Neutrophil (primary cell): ENCODE results near the gene RASSF5.

Experiments used
- H3K27ac ChIP-seq: fragments of 200-600 bp; sonication (generic); 2 replicates; pipeline ENCODE4 v1.5.1; 2016; ENCODE audit warnings: mild to moderate bottlenecking, moderate library complexity
- H3K27me3 ChIP-seq: fragments of 200-600 bp; sonication (generic); 2 replicates; pipeline ENCODE4 v1.6.0; 2016; ENCODE audit warnings: mild to moderate bottlenecking
- H3K36me3 ChIP-seq: fragments of 200-600 bp; sonication (generic); 2 replicates; pipeline ENCODE4 v1.5.1; 2017
- H3K4me1 ChIP-seq, 2 experiments: fragments of 200-600 bp in 1 of 2; sonication (generic) in 1 of 2; 1 replicate in 1 of 2; 2 replicates in 1 of 2; pipeline versions ENCODE4 v1.5.1 to v1.6.1; 2013 to 2016; ENCODE audit warnings: low read depth in 1 of 2, low read length in 1 of 2, mild to moderate bottlenecking in 1 of 2, moderate library complexity in 1 of 2; ENCODE audit not compliant: control insufficient read depth in 1 of 2, insufficient read depth in 1 of 2
- H3K4me3 ChIP-seq, 2 experiments: fragments of 200-600 bp in 1 of 2; sonication (generic) in 1 of 2; 1 replicate in 1 of 2; 2 replicates in 1 of 2; pipeline ENCODE4 v1.5.1; 2013 to 2016; ENCODE audit warnings: low read depth in 1 of 2, low read length in 1 of 2, mild to moderate bottlenecking in 1 of 2, moderate library complexity in 1 of 2
- H3K9me3 ChIP-seq: fragments of 200-600 bp; sonication (generic); 2 replicates; pipeline ENCODE4 v1.5.1; 2016
- TF ChIP-seq, protein P1 (sequence below): fragments of 200-600 bp; sonication (generic); IDR thresholded peaks from 2 replicates; pipeline ENCODE4 v1.5.1; 2016; ENCODE audit warnings: antibody characterized with exemption

Gene RASSF5

DNA sequence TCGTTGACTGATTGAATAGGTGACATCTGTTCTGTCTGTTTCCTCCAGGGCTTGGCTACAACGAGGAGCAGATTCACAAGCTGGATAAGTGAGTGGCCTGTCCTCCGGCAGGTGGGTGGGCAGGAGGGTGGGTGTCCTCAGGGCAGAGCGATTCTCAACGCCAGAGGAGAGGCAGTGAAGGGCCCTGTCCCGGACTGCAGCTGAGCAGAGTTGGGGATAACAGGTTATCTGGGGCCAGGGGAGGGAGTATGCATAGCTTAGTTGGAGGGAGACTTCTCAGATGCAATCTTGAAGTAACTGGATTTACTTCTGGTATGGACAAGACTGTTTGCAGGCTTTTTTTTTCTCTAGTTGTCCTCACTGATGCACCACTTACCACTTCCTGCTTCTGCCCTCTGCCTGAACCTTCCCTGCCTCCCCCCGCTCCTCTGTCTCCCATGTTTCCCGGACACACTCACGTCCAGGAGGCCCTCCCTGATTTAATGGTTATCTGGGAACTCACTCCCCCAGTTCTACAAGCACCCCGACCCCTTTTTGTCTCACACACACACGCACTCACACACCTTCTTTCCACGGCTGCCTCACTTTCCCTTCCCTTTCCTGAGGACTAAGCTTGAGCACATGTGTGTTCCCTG, 16.4 kb upstream of the RASSF5 start:
- Histone ChIP-seq H3K4me1 (no peaks in the 10 kb centered on the region), H3K27me3 (no peaks in the 10 kb centered on the region), H3K4me3 (no peak overlapping the region), H3K36me3 (peaks cover 36% of the 10 kb centered on the region), H3K9me3 (no peaks in the 10 kb centered on the region), H3K27ac (no peak overlapping the region)
- TF ChIP-seq, protein P1, sequence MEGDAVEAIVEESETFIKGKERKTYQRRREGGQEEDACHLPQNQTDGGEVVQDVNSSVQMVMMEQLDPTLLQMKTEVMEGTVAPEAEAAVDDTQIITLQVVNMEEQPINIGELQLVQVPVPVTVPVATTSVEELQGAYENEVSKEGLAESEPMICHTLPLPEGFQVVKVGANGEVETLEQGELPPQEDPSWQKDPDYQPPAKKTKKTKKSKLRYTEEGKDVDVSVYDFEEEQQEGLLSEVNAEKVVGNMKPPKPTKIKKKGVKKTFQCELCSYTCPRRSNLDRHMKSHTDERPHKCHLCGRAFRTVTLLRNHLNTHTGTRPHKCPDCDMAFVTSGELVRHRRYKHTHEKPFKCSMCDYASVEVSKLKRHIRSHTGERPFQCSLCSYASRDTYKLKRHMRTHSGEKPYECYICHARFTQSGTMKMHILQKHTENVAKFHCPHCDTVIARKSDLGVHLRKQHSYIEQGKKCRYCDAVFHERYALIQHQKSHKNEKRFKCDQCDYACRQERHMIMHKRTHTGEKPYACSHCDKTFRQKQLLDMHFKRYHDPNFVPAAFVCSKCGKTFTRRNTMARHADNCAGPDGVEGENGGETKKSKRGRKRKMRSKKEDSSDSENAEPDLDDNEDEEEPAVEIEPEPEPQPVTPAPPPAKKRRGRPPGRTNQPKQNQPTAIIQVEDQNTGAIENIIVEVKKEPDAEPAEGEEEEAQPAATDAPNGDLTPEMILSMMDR, result no peak

DNA sequence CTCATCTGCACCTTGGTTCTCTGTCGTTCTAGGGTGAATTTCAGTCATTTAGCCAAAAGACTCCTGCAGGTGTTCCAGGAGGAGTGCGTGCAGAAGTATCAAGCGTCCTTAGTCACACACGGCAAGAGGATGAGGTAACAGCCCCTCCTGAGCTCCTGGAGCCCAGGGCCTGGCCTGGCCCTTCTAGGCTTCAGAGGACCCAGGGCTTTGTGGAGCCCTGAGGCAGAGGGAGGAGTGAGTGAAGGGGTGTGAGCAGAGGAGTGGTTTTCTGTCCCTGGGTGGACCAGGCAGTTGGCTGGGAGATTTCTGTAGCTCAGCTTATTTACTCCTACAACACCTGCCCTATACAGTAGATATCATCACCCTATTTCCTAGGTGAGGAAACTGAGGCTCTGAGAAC, 15.7 kb upstream of the RASSF5 start:
- Histone ChIP-seq H3K27ac (no peak overlapping the region), H3K4me1 (no peaks in the 10 kb centered on the region), H3K4me3 (no peak overlapping the region), H3K36me3 (peaks cover 39% of the 10 kb centered on the region), H3K27me3 (no peaks in the 10 kb centered on the region), H3K9me3 (no peaks in the 10 kb centered on the region)
- TF ChIP-seq, protein P1, result no peak

DNA sequence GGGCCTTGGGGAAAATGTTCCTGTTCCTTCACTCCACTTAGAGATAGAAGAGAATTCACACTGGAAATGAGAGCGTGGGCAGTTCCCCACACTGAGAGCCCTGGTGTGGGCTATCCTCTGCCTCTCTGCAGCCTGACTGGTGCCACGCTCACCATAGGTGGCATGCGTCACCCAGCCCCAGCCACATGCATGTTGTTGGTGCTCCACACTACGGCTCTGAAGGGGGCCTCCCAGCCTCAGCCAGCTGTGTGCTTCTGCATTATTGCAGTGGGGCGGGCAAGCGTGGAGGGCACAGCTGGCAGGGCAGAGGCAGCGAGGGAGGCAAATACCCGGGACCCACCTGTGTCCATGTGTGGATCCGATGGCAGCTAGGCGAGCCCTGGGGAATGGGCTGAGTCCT, 14.7 kb upstream of the RASSF5 start:
- H3K27me3 ChIP-seq, result no peaks in the 10 kb centered on the region
- TF ChIP-seq, protein P1, result no peak
- no peaks in the 10 kb centered on the region for H3K4me1 ChIP-seq
- peaks cover 39% of the 10 kb centered on the region for H3K36me3 ChIP-seq
- H3K4me3 ChIP-seq, result no peak overlapping the region
- no peaks in the 10 kb centered on the region for H3K9me3 ChIP-seq
- no peak overlapping the region for H3K27ac ChIP-seq

DNA sequence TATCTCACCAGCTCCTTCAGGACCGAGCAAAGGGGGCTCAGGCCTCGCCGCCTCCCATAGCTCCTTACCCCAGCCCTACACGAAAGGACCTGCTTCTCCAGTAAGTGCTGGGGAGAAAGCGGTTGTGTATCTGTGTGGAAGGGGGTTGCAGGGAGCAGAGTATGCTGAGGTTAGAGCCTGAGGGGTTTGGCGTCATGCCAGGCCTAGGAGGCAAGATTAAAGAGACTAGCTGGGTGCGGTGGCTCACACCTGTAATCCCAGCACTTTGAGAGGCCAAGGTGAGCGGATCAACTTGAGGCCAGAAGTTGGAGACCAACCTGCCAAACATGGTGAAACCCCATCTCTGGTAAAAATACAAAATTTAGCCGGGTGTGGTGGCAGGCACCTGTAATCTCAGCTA, 14.1 kb upstream of the RASSF5 start:
- TF ChIP-seq, protein P1, result no peak

DNA sequence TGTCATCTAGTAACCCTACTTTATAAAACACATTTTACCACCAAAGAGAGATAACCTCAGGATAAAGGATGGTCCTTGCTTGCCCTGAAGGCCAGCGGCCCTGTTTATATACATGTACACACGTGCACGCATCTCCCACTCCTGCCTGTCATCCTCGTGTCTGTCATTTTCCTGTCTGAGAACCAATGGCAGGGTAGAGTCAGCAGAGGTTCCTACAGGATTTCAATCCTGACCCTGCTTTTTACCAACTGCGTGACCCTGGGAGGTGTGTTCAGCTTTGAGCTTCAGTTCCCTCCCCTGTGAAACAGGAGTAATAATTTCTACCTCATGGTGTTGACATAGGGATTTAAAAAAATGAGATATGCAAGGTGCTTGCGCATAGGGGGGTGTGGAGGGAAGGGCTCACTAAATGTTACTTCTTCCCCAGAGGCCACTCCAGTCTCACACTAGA, 12.3 kb upstream of the RASSF5 start:
- Histone ChIP-seq H3K4me1 (no peaks in the 10 kb centered on the region), H3K9me3 (no peaks in the 10 kb centered on the region), H3K27ac (no peak overlapping the region), H3K36me3 (peaks cover 34% of the 10 kb centered on the region), H3K4me3 (no peak overlapping the region), H3K27me3 (no peaks in the 10 kb centered on the region)
- TF ChIP-seq, protein P1, result no peak

More for the DNA sequence above, 14.1 kb upstream of the RASSF5 start:
- Histone ChIP-seq H3K36me3 (peaks cover 34% of the 10 kb centered on the region), H3K27me3 (no peaks in the 10 kb centered on the region), H3K4me1 (no peaks in the 10 kb centered on the region), H3K27ac (no peak overlapping the region), H3K9me3 (no peaks in the 10 kb centered on the region), H3K4me3 (no peak overlapping the region)
